ENCODE results near the gene ZNF660.

Gene ZNF660

GRCh38 chr3:44561076-44561475 is 23.7 kb upstream of the ZNF660 start:
- H3K36me3 ChIP-seq (replicated peaks; ENCODE audit: insufficient read depth, low read length) = no peaks in the 10 kb centered on the region
- no peak for DNase-seq
- no peaks in the 10 kb centered on the region for H3K4me1 ChIP-seq (ENCODE audit: low read length)

GRCh38 chr3:44562147-44562546 is 22.6 kb upstream of the ZNF660 start:
- no peaks in the 10 kb centered on the region for H3K36me3 ChIP-seq (replicated peaks; ENCODE audit: insufficient read depth, low read length)
- H3K9me3 ChIP-seq (replicated peaks; ENCODE audit: insufficient read depth, low read length) = no peaks in the 10 kb centered on the region
- no peaks in the 10 kb centered on the region for H3K4me1 ChIP-seq (ENCODE audit: low read length)
- no peaks in the 10 kb centered on the region for H3F3A ChIP-seq (ENCODE audit: insufficient read depth, low read length)
- H3K4me2 ChIP-seq (ENCODE audit: low read depth, low read length) = no peak overlapping the region
- DNase-seq = no peak
- no peaks in the 10 kb centered on the region for H3K9me2 ChIP-seq (replicated peaks; ENCODE audit: insufficient read depth, low read length)
- no peak for TF ChIP-seq EZH2 (optimal IDR thresholded peaks at IDR 0.05; ENCODE audit: low read depth, low read length)
- TF ChIP-seq, protein P1, sequence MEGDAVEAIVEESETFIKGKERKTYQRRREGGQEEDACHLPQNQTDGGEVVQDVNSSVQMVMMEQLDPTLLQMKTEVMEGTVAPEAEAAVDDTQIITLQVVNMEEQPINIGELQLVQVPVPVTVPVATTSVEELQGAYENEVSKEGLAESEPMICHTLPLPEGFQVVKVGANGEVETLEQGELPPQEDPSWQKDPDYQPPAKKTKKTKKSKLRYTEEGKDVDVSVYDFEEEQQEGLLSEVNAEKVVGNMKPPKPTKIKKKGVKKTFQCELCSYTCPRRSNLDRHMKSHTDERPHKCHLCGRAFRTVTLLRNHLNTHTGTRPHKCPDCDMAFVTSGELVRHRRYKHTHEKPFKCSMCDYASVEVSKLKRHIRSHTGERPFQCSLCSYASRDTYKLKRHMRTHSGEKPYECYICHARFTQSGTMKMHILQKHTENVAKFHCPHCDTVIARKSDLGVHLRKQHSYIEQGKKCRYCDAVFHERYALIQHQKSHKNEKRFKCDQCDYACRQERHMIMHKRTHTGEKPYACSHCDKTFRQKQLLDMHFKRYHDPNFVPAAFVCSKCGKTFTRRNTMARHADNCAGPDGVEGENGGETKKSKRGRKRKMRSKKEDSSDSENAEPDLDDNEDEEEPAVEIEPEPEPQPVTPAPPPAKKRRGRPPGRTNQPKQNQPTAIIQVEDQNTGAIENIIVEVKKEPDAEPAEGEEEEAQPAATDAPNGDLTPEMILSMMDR (IDR thresholded peaks at IDR 0.05; ENCODE audit: low read length) = no peak
- TF ChIP-seq EZH2phosphoT487 (IDR thresholded peaks at IDR 0.05; ENCODE audit: low read length) = no peak
- H3K4me3 ChIP-seq (ENCODE audit: low read length) = no peak overlapping the region
- H3K79me2 ChIP-seq (ENCODE audit: low read length) = no peaks in the 10 kb centered on the region
- no peaks in the 10 kb centered on the region for H3K27me3 ChIP-seq (replicated peaks; ENCODE audit: insufficient read depth, low read length)
- no peak overlapping the region for H3K27ac ChIP-seq (ENCODE audit: low read length)
- H2AFZ ChIP-seq (ENCODE audit: low read length) = no peak overlapping the region
- H4K20me1 ChIP-seq (ENCODE audit: insufficient read depth, low read length) = no peaks in the 10 kb centered on the region
- H3K9ac ChIP-seq (ENCODE audit: low read length) = no peak overlapping the region

More at GRCh38 chr3:44561076-44561475, 23.7 kb upstream of the ZNF660 start:
- TF ChIP-seq EZH2phosphoT487 (IDR thresholded peaks at IDR 0.05; ENCODE audit: low read length) (no peak), EZH2 (optimal IDR thresholded peaks at IDR 0.05; ENCODE audit: low read depth, low read length) (no peak)
- TF ChIP-seq, protein P1 (IDR thresholded peaks at IDR 0.05; ENCODE audit: low read length) = no peak
- no peak overlapping the region for H3K4me3 ChIP-seq (ENCODE audit: low read length)
- no peak overlapping the region for H2AFZ ChIP-seq (ENCODE audit: low read length)
- H3K27me3 ChIP-seq (replicated peaks; ENCODE audit: insufficient read depth, low read length) = no peaks in the 10 kb centered on the region
- H3K9ac ChIP-seq (ENCODE audit: low read length) = no peak overlapping the region
- no peaks in the 10 kb centered on the region for H3F3A ChIP-seq (ENCODE audit: insufficient read depth, low read length)
- H3K79me2 ChIP-seq (ENCODE audit: low read length) = no peaks in the 10 kb centered on the region
- no peaks in the 10 kb centered on the region for H4K20me1 ChIP-seq (ENCODE audit: insufficient read depth, low read length)
- H3K9me3 ChIP-seq (replicated peaks; ENCODE audit: insufficient read depth, low read length) = no peaks in the 10 kb centered on the region
- H3K27ac ChIP-seq (ENCODE audit: low read length) = no peak overlapping the region
- no peaks in the 10 kb centered on the region for H3K9me2 ChIP-seq (replicated peaks; ENCODE audit: insufficient read depth, low read length)
- no peak overlapping the region for H3K4me2 ChIP-seq (ENCODE audit: low read depth, low read length)

GRCh38 chr3:44568561-44568960 is 16.2 kb upstream of the ZNF660 start:
- Histone ChIP-seq H3K36me3 (replicated peaks; ENCODE audit: insufficient read depth, low read length) (no peaks in the 10 kb centered on the region), H3K4me2 (ENCODE audit: low read depth, low read length) (no peak overlapping the region), H3K9me3 (replicated peaks; ENCODE audit: insufficient read depth, low read length) (no peaks in the 10 kb centered on the region), H3K79me2 (ENCODE audit: low read length) (no peaks in the 10 kb centered on the region), H3K27ac (ENCODE audit: low read length) (no peak overlapping the region), H2AFZ (ENCODE audit: low read length) (no peak overlapping the region), H3K4me1 (ENCODE audit: low read length) (no peaks in the 10 kb centered on the region), H3K27me3 (replicated peaks; ENCODE audit: insufficient read depth, low read length) (no peaks in the 10 kb centered on the region), H3K9me2 (replicated peaks; ENCODE audit: insufficient read depth, low read length) (no peaks in the 10 kb centered on the region), H3K4me3 (ENCODE audit: low read length) (no peak overlapping the region), H4K20me1 (ENCODE audit: insufficient read depth, low read length) (no peaks in the 10 kb centered on the region), H3F3A (ENCODE audit: insufficient read depth, low read length) (no peaks in the 10 kb centered on the region), H3K9ac (ENCODE audit: low read length) (no peak overlapping the region)
- TF ChIP-seq EZH2phosphoT487 (IDR thresholded peaks at IDR 0.05; ENCODE audit: low read length) (no peak), EZH2 (optimal IDR thresholded peaks at IDR 0.05; ENCODE audit: low read depth, low read length) (no peak)
- TF ChIP-seq, protein P1 (IDR thresholded peaks at IDR 0.05; ENCODE audit: low read length) = no peak
- no peak for DNase-seq

All from MM.1S (cell line).